Choroid plexus epithelial cell (primary cell): ENCODE measurements around the gene MDH1.
A peak's percentile ranks its signal among the peaks of the same experiment; 100 is the strongest.

ENCODE experiments used
- DNase-seq: peaks from one replicate; pipeline ENCODE4 v3.0.0-alpha.2; 2010; ENCODE audit warnings: low read depth
- H3K4me3 ChIP-seq: 2 replicates; pipeline ENCODE4 v1.5.1; 2011; ENCODE audit warnings: low read depth, mild to moderate bottlenecking, control low read depth, low read length, moderate library complexity
- TF ChIP-seq, protein P1 (sequence below): conservative IDR thresholded peaks from 2 replicates; pipeline ENCODE4 v1.5.1; 2011; ENCODE audit warnings: low read depth, mild to moderate bottlenecking, control low read depth, inconsistent platforms, low read length, moderate library complexity

MDH1 gene

GRCh38 chr2:63576546-63576945 is 12.2 kb upstream of the MDH1 start:
- no peak for DNase-seq
- TF ChIP-seq, protein P1, sequence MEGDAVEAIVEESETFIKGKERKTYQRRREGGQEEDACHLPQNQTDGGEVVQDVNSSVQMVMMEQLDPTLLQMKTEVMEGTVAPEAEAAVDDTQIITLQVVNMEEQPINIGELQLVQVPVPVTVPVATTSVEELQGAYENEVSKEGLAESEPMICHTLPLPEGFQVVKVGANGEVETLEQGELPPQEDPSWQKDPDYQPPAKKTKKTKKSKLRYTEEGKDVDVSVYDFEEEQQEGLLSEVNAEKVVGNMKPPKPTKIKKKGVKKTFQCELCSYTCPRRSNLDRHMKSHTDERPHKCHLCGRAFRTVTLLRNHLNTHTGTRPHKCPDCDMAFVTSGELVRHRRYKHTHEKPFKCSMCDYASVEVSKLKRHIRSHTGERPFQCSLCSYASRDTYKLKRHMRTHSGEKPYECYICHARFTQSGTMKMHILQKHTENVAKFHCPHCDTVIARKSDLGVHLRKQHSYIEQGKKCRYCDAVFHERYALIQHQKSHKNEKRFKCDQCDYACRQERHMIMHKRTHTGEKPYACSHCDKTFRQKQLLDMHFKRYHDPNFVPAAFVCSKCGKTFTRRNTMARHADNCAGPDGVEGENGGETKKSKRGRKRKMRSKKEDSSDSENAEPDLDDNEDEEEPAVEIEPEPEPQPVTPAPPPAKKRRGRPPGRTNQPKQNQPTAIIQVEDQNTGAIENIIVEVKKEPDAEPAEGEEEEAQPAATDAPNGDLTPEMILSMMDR = no peak
- no peak overlapping the region for H3K4me3 ChIP-seq

DNA sequence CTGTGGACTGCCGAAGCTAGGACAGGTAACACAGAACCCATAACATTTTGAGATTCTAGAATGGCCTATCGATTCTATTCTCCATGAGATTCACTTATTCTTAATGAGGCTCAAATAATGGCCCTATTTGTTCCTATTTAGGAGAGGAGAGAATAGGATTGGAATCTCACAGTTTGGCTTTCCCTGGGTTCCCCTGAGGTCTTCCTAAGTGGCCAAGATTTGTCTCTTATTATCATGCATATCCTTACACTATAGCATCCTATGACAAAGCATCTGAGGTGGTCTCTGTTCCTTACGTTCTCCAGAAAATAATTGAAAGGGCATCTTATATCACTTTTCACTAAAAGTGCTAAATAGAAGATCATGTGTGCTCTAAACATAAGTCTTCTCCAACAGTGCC is 10.0 kb upstream of the MDH1 start:
- DNase-seq = no peak
- H3K4me3 ChIP-seq = no peak overlapping the region
- TF ChIP-seq, protein P1 = no peak

DNA sequence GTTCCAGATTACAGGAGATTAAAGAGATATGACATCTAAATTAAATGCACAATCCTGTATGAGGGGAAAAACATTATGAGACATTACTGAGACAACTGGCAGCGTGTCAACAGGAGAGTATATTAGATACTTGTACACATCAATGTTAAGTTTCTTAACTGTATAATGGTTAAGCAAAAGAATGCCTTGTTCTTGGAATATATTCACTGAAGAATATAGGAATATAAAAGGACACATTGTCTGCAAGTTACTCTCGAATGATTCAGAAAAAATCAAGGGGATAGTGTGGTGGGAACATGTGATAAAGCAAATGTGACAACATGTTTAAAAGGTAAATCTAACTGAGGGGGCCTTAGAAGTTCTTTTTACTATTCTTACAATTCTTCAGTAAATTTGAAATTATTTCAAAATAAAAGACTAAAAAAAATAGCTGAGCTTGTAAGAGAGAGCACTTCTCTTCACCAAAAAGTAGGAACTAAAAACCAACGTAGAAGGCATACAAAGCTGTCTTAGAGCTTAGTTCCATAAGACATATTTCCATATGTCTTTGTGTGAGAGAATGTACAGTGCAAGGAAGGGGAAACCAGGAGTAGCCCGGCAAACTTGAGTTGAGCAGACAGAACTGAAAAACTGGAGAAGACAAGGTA is 8.0 kb upstream of the MDH1 start:
- DNase-seq = no peak
- H3K4me3 ChIP-seq = no peak overlapping the region

DNA sequence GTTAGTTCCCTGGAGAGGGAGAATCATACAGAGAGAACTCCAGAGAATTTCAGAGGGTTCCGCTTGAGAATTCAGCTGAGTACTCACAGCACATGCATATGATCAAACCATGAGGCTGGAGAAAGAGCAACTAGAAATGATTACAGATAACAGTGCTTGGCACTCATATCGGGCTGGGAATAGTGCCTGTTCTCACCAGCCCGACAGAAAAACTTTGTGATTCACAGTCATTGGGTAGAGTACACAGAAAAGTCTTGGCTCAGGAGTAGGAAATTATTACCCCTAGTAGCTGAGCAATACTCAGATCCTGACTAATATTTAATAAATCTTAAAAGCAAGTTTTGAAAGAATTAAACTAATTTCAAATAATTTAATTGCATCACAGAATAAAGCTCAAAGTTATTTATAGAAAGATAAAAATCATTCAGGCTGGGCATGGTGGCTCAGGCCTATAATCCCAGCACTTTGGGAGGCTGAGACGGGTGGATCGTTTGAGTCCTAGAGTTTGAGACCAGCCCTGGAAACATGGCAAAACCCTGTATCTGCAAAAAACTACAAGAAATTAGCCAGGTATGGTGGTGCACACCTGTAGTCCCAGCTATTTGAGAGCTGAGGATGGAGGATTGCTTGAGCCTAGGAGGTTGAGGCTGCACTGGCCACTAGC is 7.3 kb upstream of the MDH1 start:
- DNase-seq = no peak
- TF ChIP-seq, protein P1 = no peak
- H3K4me3 ChIP-seq = no peak overlapping the region

More for the DNA sequence above, 8.0 kb upstream of the MDH1 start:
- TF ChIP-seq, protein P1 = no peak

GRCh38 chr2:63582873-63583272 is 5.9 kb upstream of the MDH1 start:
- no peak for DNase-seq
- no peak overlapping the region for H3K4me3 ChIP-seq
- TF ChIP-seq, protein P1 = no peak

GRCh38 chr2:63587814-63588384 is 864 bp upstream of the MDH1 start:
- peak; percentile 16 for DNase-seq
- TF ChIP-seq, protein P1 = no peak
- H3K4me3 ChIP-seq = peak overlapping the region; percentile 77
